Measurements from ENCODE around the gene S100A13.

DNA sequence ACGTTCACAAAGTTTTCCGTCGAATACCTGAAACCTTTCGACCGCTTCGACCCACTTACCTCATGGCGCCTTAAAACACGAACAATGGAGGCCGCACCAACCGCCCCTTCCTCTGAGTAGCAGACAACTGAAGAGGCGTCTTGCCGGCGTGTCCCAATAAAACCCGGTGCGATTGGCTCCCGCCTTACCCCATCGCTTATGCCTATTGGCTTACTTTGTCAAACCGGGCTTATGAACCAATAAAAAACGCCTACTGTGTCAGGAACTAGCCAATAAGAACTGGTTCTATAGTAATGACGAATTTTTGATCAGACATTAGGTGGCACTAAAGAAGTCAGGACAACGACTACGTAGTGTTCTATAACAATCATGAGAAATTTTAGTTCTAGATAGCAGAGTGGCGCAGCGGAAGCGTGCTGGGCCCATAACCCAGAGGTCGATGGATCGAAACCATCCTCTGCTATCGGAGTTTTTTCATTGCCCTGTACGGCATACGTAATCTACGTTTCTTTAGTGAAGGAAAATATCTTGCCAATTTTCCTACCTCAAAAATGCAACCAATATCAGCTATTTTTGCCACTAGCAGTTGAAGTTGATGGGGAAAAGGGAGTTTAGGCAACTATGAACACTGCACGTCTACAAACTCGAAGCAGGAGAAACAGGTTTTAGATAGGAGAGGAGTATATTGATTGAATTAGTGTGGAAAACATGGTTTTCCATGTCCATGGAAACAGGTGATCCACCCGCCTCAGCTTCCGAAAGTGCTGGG, 43.7 kb upstream of the S100A13 start, which contains the start of gene ILF2:
- TF ChIP-seq, protein P1, sequence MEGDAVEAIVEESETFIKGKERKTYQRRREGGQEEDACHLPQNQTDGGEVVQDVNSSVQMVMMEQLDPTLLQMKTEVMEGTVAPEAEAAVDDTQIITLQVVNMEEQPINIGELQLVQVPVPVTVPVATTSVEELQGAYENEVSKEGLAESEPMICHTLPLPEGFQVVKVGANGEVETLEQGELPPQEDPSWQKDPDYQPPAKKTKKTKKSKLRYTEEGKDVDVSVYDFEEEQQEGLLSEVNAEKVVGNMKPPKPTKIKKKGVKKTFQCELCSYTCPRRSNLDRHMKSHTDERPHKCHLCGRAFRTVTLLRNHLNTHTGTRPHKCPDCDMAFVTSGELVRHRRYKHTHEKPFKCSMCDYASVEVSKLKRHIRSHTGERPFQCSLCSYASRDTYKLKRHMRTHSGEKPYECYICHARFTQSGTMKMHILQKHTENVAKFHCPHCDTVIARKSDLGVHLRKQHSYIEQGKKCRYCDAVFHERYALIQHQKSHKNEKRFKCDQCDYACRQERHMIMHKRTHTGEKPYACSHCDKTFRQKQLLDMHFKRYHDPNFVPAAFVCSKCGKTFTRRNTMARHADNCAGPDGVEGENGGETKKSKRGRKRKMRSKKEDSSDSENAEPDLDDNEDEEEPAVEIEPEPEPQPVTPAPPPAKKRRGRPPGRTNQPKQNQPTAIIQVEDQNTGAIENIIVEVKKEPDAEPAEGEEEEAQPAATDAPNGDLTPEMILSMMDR (conservative IDR thresholded peaks at IDR 0.05 in 1 of 2, IDR thresholded peaks at IDR 0.05 in 1 of 2; ENCODE audit: extremely low read depth in 1 of 2, insufficient read depth in 1 of 2, low read depth in 1 of 2, low read length in 2 of 2): peak in 1 of 2 donors; percentile 35
- no peak for TF ChIP-seq EZH2 (IDR thresholded peaks at IDR 0.05; ENCODE audit: borderline replicate concordance, low read length)

Measured in mammary epithelial cell (primary cell).